GM23338 (cell line): ENCODE measurements around the gene TTC12. TPM values are rescaled to one million over a fixed set of nuclear protein-coding genes. Genes with fewer than 3 reads are reported as not detected.

Experiments
- ATAC-seq: fragments of 200-7000 bp; cut with Tn5 transposase; 3 replicates; pipeline ENCODE4 v1.9.1; 2020
- DNase-seq: peaks from one replicate; pipeline ENCODE4 v3.0.0-alpha.2; 2015; ENCODE audit warnings: low spot score
- H2AFZ ChIP-seq: fragments of 200-600 bp; sonication (generic); 2 replicates; pipeline ENCODE4 v1.8.0; 2016; ENCODE audit warnings: antibody characterized with exemption, mild to moderate bottlenecking, moderate library complexity
- H3F3A ChIP-seq: fragments of 200-600 bp; sonication (generic); replicated peaks from 2 replicates; pipeline ENCODE4 v1.8.0; 2017; ENCODE audit warnings: antibody characterized with exemption, mixed run types, low read depth
- H3K27ac ChIP-seq: fragments of 200-600 bp; sonication (generic); 2 replicates; pipeline ENCODE4 v1.6.1; 2016; ENCODE audit warnings: low read depth
- H3K27me3 ChIP-seq: fragments of 200-600 bp; sonication (generic); 2 replicates; pipeline ENCODE4 v1.8.0; 2016; ENCODE audit warnings: mild to moderate bottlenecking, mixed run types, moderate library complexity; ENCODE audit not compliant: insufficient read depth
- H3K36me3 ChIP-seq: fragments of 200-600 bp; sonication (generic); 2 replicates; pipeline ENCODE4 v1.8.0; 2016; ENCODE audit warnings: mild to moderate bottlenecking; ENCODE audit not compliant: insufficient read depth
- H3K4me1 ChIP-seq: fragments of 200-600 bp; sonication (generic); 2 replicates; pipeline ENCODE4 v1.8.0; 2016; ENCODE audit warnings: mild to moderate bottlenecking, moderate library complexity; ENCODE audit not compliant: insufficient read depth
- H3K4me2 ChIP-seq: fragments of 200-600 bp; sonication (generic); 2 replicates; pipeline ENCODE4 v1.7.1; 2017; ENCODE audit warnings: mixed run types
- H3K4me3 ChIP-seq: fragments of 200-600 bp; sonication (generic); 2 replicates; pipeline ENCODE4 v1.6.1; 2016; ENCODE audit warnings: mixed run types
- H3K79me2 ChIP-seq: fragments of 200-600 bp; sonication (generic); replicated peaks from 2 replicates; pipeline ENCODE4 v1.8.0; 2017; ENCODE audit warnings: mild to moderate bottlenecking; ENCODE audit not compliant: insufficient read depth
- H3K9me2 ChIP-seq: fragments of 200-600 bp; sonication (generic); 2 replicates; pipeline ENCODE4 v1.8.0; 2017; ENCODE audit not compliant: insufficient read depth
- H4K20me1 ChIP-seq: fragments of 200-600 bp; sonication (generic); replicated peaks from 2 replicates; pipeline ENCODE4 v1.8.0; 2017; ENCODE audit warnings: mild to moderate bottlenecking; ENCODE audit not compliant: insufficient read depth
- H3K27ac Mint-ChIP-seq: 2 replicates; pipeline ENCODE4 v1.8.0; 2020; ENCODE audit warnings: inconsistent platforms, mild to moderate bottlenecking, moderate library complexity, mixed read lengths
- H3K27me3 Mint-ChIP-seq: 3 replicates; pipeline ENCODE4 v1.8.0; 2022; ENCODE audit warnings: low read depth, mild to moderate bottlenecking, moderate library complexity, mixed read lengths, inconsistent platforms; ENCODE audit not compliant: insufficient read depth, poor library complexity
- H3K36me3 Mint-ChIP-seq: 3 replicates; pipeline ENCODE4 v1.8.0; 2021; ENCODE audit warnings: low read depth, mild to moderate bottlenecking, inconsistent platforms, moderate library complexity, mixed read lengths
- H3K4me1 Mint-ChIP-seq: 3 replicates; pipeline ENCODE4 v1.8.0; 2020; ENCODE audit warnings: mild to moderate bottlenecking, inconsistent platforms, mixed read lengths
- H3K4me3 Mint-ChIP-seq: 3 replicates; pipeline ENCODE4 v1.8.0; 2021; ENCODE audit warnings: moderate library complexity, mild to moderate bottlenecking, inconsistent platforms, mixed read lengths
- H3K9me3 Mint-ChIP-seq: 3 replicates; pipeline ENCODE4 v1.8.0; 2020; ENCODE audit warnings: moderate library complexity, mild to moderate bottlenecking, inconsistent platforms, mixed read lengths
- CTCF ChIP-seq, 2 experiments: fragments of 200-600 bp in 1 of 2; sonication (generic) in 1 of 2; conservative IDR thresholded peaks; 2 replicates each; pipeline versions ENCODE4 v1.5.1 to v1.6.1; 2016 to 2017; ENCODE audit warnings: antibody characterized with exemption in 2 of 2, low read depth in 2 of 2, mild to moderate bottlenecking in 2 of 2, moderate library complexity in 1 of 2
- EZH2phosphoT487 ChIP-seq: fragments of 200-600 bp; sonication (generic); IDR thresholded peaks from one replicate; pipeline ENCODE4 v1.8.1; 2018; ENCODE audit warnings: antibody characterized with exemption; ENCODE audit not compliant: unreplicated experiment
- NANOG ChIP-seq: IDR thresholded peaks from 2 replicates; pipeline ENCODE4 v1.6.1; 2016; ENCODE audit warnings: antibody characterized with exemption, borderline replicate concordance
- POLR2AphosphoS5 ChIP-seq: IDR thresholded peaks from 2 replicates; pipeline ENCODE4 v1.6.1; 2016; ENCODE audit warnings: antibody characterized with exemption, low read depth
- polyA plus RNA-seq: library from polyadenylated mRNA; unstranded; fragments of >200 nt; fragmentation: Nextera tagmentation; extraction: Ambion mirVana; gene quantifications from 2 replicates; pipeline ENCODE4 v1.2.1, GENCODE V29; 2016
- total RNA-seq: library from RNA; depleted of rRNA; stranded (reverse); fragments of >200 nt; shearing (Covaris generic); gene quantifications from 2 replicates; pipeline ENCODE4 v1.2.3, GENCODE V29; 2014
- TF ChIP-seq, protein P1 (sequence below): IDR thresholded peaks from 2 replicates; pipeline ENCODE4 v1.6.1; 2016; ENCODE audit warnings: antibody characterized with exemption
- TF ChIP-seq, protein P2 (sequence below): fragments of 250-450 bp; sonication (Bioruptor Pico); IDR thresholded peaks from 2 replicates; pipeline ENCODE4 v1.5.0; 2020; ENCODE audit warnings: mild to moderate bottlenecking, moderate library complexity

The TTC12 gene
- total and polyA plus RNA-seq, 2 experiments from 2014 or later, result 3.4 to 12.5 TPM

- peak; percentile 52 for DNase-seq
Measured at GRCh38 chr11:113274713-113275582, 39.4 kb upstream of the TTC12 start.

More at GRCh38 chr11:113274713-113275582, 39.4 kb upstream of the TTC12 start:
- Histone ChIP-seq H3K4me1 (no peaks in the 10 kb centered on the region), H3F3A (no peaks in the 10 kb centered on the region), H3K4me3 (no peak overlapping the region), H3K27ac (no peak overlapping the region), H3K79me2 (no peaks in the 10 kb centered on the region), H3K36me3 (no peaks in the 10 kb centered on the region), H4K20me1 (no peaks in the 10 kb centered on the region), H3K9me2 (no peaks in the 10 kb centered on the region), H3K27me3 (no peaks in the 10 kb centered on the region), H3K4me2 (no peak overlapping the region), H2AFZ (no peak overlapping the region)
- H3K9me3 Mint-ChIP-seq, result no peaks in the 10 kb centered on the region
- TF ChIP-seq POLR2AphosphoS5 (no peak), NANOG (no peak), CTCF (conservative IDR thresholded peaks at IDR 0.05; ENCODE audit: low read depth in 2 of 2) (peak; percentile 31 to 63), EZH2phosphoT487 (no peak)
- TF ChIP-seq, protein P1, sequence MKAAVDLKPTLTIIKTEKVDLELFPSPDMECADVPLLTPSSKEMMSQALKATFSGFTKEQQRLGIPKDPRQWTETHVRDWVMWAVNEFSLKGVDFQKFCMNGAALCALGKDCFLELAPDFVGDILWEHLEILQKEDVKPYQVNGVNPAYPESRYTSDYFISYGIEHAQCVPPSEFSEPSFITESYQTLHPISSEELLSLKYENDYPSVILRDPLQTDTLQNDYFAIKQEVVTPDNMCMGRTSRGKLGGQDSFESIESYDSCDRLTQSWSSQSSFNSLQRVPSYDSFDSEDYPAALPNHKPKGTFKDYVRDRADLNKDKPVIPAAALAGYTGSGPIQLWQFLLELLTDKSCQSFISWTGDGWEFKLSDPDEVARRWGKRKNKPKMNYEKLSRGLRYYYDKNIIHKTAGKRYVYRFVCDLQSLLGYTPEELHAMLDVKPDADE, result no peak
- TF ChIP-seq, protein P2, sequence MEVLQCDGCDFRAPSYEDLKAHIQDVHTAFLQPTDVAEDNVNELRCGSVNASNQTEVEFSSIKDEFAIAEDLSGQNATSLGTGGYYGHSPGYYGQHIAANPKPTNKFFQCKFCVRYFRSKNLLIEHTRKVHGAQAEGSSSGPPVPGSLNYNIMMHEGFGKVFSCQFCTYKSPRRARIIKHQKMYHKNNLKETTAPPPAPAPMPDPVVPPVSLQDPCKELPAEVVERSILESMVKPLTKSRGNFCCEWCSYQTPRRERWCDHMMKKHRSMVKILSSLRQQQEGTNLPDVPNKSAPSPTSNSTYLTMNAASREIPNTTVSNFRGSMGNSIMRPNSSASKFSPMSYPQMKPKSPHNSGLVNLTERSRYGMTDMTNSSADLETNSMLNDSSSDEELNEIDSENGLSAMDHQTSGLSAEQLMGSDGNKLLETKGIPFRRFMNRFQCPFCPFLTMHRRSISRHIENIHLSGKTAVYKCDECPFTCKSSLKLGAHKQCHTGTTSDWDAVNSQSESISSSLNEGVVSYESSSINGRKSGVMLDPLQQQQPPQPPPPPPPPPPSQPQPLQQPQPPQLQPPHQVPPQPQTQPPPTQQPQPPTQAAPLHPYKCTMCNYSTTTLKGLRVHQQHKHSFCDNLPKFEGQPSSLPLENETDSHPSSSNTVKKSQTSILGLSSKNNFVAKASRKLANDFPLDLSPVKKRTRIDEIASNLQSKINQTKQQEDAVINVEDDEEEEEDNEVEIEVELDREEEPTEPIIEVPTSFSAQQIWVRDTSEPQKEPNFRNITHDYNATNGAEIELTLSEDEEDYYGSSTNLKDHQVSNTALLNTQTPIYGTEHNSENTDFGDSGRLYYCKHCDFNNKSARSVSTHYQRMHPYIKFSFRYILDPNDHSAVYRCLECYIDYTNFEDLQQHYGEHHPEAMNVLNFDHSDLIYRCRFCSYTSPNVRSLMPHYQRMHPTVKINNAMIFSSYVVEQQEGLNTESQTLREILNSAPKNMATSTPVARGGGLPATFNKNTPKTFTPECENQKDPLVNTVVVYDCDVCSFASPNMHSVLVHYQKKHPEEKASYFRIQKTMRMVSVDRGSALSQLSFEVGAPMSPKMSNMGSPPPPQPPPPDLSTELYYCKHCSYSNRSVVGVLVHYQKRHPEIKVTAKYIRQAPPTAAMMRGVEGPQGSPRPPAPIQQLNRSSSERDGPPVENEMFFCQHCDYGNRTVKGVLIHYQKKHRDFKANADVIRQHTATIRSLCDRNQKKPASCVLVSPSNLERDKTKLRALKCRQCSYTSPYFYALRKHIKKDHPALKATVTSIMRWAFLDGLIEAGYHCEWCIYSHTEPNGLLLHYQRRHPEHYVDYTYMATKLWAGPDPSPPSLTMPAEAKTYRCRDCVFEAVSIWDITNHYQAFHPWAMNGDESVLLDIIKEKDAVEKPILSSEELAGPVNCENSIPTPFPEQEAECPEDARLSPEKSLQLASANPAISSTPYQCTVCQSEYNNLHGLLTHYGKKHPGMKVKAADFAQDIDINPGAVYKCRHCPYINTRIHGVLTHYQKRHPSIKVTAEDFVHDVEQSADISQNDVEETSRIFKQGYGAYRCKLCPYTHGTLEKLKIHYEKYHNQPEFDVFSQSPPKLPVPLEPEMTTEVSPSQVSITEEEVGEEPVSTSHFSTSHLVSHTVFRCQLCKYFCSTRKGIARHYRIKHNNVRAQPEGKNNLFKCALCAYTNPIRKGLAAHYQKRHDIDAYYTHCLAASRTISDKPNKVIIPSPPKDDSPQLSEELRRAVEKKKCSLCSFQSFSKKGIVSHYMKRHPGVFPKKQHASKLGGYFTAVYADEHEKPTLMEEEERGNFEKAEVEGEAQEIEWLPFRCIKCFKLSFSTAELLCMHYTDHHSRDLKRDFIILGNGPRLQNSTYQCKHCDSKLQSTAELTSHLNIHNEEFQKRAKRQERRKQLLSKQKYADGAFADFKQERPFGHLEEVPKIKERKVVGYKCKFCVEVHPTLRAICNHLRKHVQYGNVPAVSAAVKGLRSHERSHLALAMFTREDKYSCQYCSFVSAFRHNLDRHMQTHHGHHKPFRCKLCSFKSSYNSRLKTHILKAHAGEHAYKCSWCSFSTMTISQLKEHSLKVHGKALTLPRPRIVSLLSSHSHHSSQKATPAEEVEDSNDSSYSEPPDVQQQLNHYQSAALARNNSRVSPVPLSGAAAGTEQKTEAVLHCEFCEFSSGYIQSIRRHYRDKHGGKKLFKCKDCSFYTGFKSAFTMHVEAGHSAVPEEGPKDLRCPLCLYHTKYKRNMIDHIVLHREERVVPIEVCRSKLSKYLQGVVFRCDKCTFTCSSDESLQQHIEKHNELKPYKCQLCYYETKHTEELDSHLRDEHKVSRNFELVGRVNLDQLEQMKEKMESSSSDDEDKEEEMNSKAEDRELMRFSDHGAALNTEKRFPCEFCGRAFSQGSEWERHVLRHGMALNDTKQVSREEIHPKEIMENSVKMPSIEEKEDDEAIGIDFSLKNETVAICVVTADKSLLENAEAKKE (CRISPR knock-in tag), result no peak
- peak; percentile 89 for ATAC-seq
- H3K4me1 Mint-ChIP-seq, result peaks cover 9% of the 10 kb centered on the region
- no peak overlapping the region for H3K4me3 Mint-ChIP-seq
- peaks cover 6% of the 10 kb centered on the region for H3K27me3 Mint-ChIP-seq
- no peaks in the 10 kb centered on the region for H3K36me3 Mint-ChIP-seq
- H3K27ac Mint-ChIP-seq, result no peak overlapping the region
